ENCODE results near the gene CAD. TPM values are rescaled to one million over a fixed set of nuclear protein-coding genes. Genes with fewer than 3 reads are reported as not detected.
"Not testable (repeated sequence)": the region's sequence is repeated elsewhere in the genome, so short reads cannot be mapped to it uniquely, and the experiment has no call there.

Gene CAD
- 100 to 1,000 TPM in 1 of 2 donors, 10 to 100 TPM in 1; 54.0 to 106 TPM for total RNA-seq

GRCh38 chr2:27217173-27218121 lies at the start of gene CAD:
Gene CAD, plus strand, starts transcription at chr2:27217369. Its CDS starts 183 bp downstream, at chr2:27217552.
- ATAC-seq (replicated peaks): peak; percentile 91
- H3K4me3 Mint-ChIP-seq: peak within 1 kb of the TSS; percentile 89
- peak within 1 kb of the TSS; percentile 83 for H3K27ac Mint-ChIP-seq
- peaks cover 18% of the 10 kb centered on the region for H3K4me1 Mint-ChIP-seq
- H3K27me3 Mint-ChIP-seq: no peaks in the 10 kb centered on the region
- H3K9me3 Mint-ChIP-seq: no peaks in the 10 kb centered on the region
- H3K36me3 Mint-ChIP-seq (ENCODE audit: low read depth): peaks cover 81% of the 10 kb centered on the region

DNA sequence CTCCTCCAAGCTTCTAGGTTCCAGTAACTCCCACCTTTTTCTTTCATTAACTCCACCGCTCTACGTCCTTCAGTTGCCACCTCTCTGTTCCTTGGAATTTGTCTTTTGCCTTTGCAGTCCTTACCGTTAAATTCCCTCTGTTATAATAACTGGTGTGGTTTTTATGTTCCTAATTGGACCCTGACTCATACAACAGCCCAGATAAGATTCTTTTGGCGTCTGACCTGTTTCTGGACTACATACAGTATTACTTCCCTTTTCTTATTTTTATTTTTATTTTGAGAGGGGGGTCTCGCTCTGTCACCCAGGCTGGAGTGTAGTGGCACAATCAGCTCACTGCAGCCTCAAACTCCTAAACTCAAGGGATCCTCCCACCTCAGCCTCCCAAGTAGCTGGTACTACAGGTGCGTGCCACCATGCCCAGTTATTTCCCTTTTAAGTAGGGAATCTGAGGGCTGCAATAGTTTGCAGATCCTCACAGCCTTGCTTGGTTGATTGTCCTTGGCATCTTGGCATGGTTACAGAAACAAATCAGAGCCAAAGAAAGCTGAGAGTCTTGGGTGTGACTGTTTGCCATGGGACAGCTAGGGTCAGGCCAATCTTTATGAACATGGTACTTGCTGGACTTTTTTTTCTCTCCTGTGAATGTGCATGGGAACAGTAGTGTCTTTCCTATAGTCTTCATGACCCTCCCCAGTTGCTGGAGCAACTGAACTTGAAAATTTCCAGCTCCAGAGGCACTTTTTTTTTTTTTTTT lies 46.4 kb upstream of the CAD start:
- Mint-ChIP-seq H3K4me3 (no peak overlapping the region), H3K4me1 (no peaks in the 10 kb centered on the region), H3K27ac (no peak overlapping the region), H3K36me3 (ENCODE audit: low read depth) (no peaks in the 10 kb centered on the region), H3K9me3 (no peaks in the 10 kb centered on the region), H3K27me3 (peaks cover 9% of the 10 kb centered on the region)
- no peak for ATAC-seq (replicated peaks)

DNA sequence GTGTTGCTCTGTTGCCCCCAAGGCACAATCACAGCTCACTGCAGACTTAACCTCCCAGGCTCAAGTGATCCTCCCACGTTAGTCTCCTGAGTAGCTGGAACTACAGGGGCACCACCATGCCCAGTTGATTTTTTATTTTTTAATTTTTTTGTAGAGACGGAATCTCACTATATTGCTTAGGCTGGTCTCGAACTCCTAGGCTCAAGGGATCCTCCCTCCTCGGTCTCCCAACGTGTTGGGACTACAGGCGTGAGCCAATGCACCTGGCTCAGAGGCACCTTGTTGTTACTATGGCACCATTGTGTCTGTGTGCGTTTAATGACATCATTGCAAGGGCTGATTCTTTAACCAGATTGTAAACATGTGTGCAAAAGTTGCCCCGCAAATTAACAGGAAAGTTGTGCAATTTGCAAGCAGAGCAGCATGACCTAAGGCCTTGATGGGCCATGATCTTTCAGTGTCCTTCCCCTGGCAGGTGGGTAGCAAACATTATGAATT lies 45.8 kb upstream of the CAD start:
- no peak overlapping the region for H3K27ac Mint-ChIP-seq
- no peak for ATAC-seq (replicated peaks)
- H3K9me3 Mint-ChIP-seq: no peaks in the 10 kb centered on the region
- no peaks in the 10 kb centered on the region for H3K36me3 Mint-ChIP-seq (ENCODE audit: low read depth)
- no peaks in the 10 kb centered on the region for H3K4me1 Mint-ChIP-seq
- H3K27me3 Mint-ChIP-seq: peaks cover 14% of the 10 kb centered on the region
- no peak overlapping the region for H3K4me3 Mint-ChIP-seq

GRCh38 chr2:27174638-27175037 lies 42.5 kb upstream of the CAD start:
- Mint-ChIP-seq H3K4me1 (no peaks in the 10 kb centered on the region), H3K27me3 (peaks cover 21% of the 10 kb centered on the region), H3K4me3 (no peak overlapping the region), H3K36me3 (ENCODE audit: low read depth) (no peaks in the 10 kb centered on the region), H3K27ac (no peak overlapping the region), H3K9me3 (no peaks in the 10 kb centered on the region)
- ATAC-seq (replicated peaks): no peak

DNA sequence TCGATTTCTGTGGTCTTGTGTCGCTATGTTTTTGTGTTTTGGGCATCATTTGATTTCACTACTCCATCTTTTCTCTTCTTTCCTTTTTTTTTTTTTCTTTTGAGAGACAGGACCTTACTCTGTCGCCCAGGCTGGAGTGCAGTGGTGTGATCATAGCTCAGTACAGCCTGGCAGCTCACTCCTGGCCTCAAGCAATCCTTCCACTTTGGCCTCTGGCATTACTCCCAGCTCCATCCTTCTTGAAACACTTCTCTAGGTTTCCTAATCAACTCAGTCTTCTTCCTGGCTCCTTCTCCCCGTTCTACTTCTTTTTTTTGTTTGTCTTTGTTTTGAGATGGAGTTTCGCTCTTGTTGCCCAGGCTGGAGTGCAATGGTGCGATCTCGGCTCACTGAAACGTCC lies 41.8 kb upstream of the CAD start:
- Mint-ChIP-seq H3K27me3 (peaks cover 24% of the 10 kb centered on the region), H3K4me3 (no peak overlapping the region), H3K4me1 (no peaks in the 10 kb centered on the region), H3K27ac (no peak overlapping the region), H3K36me3 (ENCODE audit: low read depth) (no peaks in the 10 kb centered on the region), H3K9me3 (no peaks in the 10 kb centered on the region)
- ATAC-seq (replicated peaks): no peak

GRCh38 chr2:27175781-27176180 lies 41.4 kb upstream of the CAD start:
- H3K27me3 Mint-ChIP-seq: peaks cover 21% of the 10 kb centered on the region
- H3K36me3 Mint-ChIP-seq (ENCODE audit: low read depth); H3K9me3 Mint-ChIP-seq; H3K4me1 Mint-ChIP-seq; H3K4me3 Mint-ChIP-seq; ATAC-seq (replicated peaks); H3K27ac Mint-ChIP-seq: not testable (repeated sequence)

GRCh38 chr2:27177441-27178351 lies 39.5 kb upstream of the CAD start:
- Mint-ChIP-seq H3K4me3 (no peak overlapping the region), H3K4me1 (no peaks in the 10 kb centered on the region), H3K27me3 (peaks cover 21% of the 10 kb centered on the region), H3K36me3 (ENCODE audit: low read depth) (no peaks in the 10 kb centered on the region), H3K27ac (no peak overlapping the region), H3K9me3 (no peaks in the 10 kb centered on the region)
- no peak for ATAC-seq (replicated peaks)

GRCh38 chr2:27178469-27178868 lies 38.7 kb upstream of the CAD start:
- H3K4me3 Mint-ChIP-seq: no peak overlapping the region
- H3K36me3 Mint-ChIP-seq (ENCODE audit: low read depth): no peaks in the 10 kb centered on the region
- H3K27me3 Mint-ChIP-seq: peaks cover 21% of the 10 kb centered on the region
- H3K27ac Mint-ChIP-seq: no peak overlapping the region
- H3K4me1 Mint-ChIP-seq: no peaks in the 10 kb centered on the region
- no peaks in the 10 kb centered on the region for H3K9me3 Mint-ChIP-seq
- no peak for ATAC-seq (replicated peaks)

DNA sequence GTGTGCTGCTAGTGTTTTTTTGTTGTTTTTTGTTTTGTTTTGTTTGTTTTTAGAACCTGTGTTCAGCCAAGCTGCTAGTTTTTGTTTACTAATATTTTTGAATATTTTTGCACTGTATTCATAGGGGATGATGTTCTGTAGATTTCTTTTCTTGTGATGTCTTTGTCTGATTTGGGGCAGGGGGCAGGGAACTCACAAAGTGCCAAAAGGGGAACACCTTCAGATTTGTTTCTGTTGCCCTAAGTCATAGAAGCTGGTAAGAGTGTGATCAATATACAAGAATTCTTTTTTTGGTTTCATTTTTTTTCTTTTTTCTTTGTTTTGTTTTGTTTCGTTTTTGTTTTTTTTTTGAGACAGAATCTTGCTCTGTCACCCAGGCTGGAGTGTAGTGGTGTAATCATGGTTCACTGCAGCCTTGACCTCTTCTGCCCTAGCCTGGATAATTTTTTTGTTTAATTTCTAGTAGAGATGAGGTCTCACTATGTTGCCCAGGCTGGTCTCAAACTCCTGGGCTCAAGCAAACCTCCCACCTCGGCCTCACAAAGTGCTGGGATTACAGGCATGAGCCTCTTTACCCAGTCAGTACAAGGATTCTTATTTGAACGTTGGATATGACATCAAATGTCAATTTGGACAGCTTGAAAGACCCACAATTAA lies 37.7 kb upstream of the CAD start:
- Mint-ChIP-seq H3K27ac (no peak overlapping the region), H3K27me3 (peaks cover 28% of the 10 kb centered on the region), H3K4me1 (no peaks in the 10 kb centered on the region), H3K9me3 (no peaks in the 10 kb centered on the region), H3K36me3 (ENCODE audit: low read depth) (no peaks in the 10 kb centered on the region), H3K4me3 (no peak overlapping the region)
- no peak for ATAC-seq (replicated peaks)

- no peak overlapping the region for H3K4me3 Mint-ChIP-seq
- no peak overlapping the region for H3K27ac Mint-ChIP-seq
- no peaks in the 10 kb centered on the region for H3K9me3 Mint-ChIP-seq
- H3K27me3 Mint-ChIP-seq: peaks cover 27% of the 10 kb centered on the region
- H3K4me1 Mint-ChIP-seq: no peaks in the 10 kb centered on the region
- no peaks in the 10 kb centered on the region for H3K36me3 Mint-ChIP-seq (ENCODE audit: low read depth)
- no peak for ATAC-seq (replicated peaks)
Measured at GRCh38 chr2:27182346-27182745, 34.8 kb upstream of the CAD start.

- Mint-ChIP-seq H3K4me1 (no peaks in the 10 kb centered on the region), H3K9me3 (no peaks in the 10 kb centered on the region), H3K27me3 (peaks cover 27% of the 10 kb centered on the region)
Measured at GRCh38 chr2:27184115-27184514, 33.1 kb upstream of the CAD start.

GRCh38 chr2:27185331-27186026 lies 31.7 kb upstream of the CAD start:
- Mint-ChIP-seq H3K4me3 (no peak overlapping the region), H3K27ac (no peak overlapping the region), H3K9me3 (no peaks in the 10 kb centered on the region), H3K27me3 (peaks cover 19% of the 10 kb centered on the region), H3K4me1 (no peaks in the 10 kb centered on the region), H3K36me3 (ENCODE audit: low read depth) (no peaks in the 10 kb centered on the region)
- ATAC-seq (replicated peaks): no peak

More at GRCh38 chr2:27184115-27184514, 33.1 kb upstream of the CAD start:
- no peak overlapping the region for H3K27ac Mint-ChIP-seq
- H3K4me3 Mint-ChIP-seq: no peak overlapping the region
- no peaks in the 10 kb centered on the region for H3K36me3 Mint-ChIP-seq (ENCODE audit: low read depth)
- ATAC-seq (replicated peaks): no peak
